Dedifferentiated amniotic fluid mesenchymal stem cell (primary cell): ENCODE measurements around the gene MAP3K4.

Experiments used
- DNase-seq: peaks from one replicate; pipeline ENCODE4 v3.0.0-alpha.2; 2016; ENCODE audit errors: extremely low spot score

MAP3K4 gene

GRCh38 chr6:161035182-161035980 is 43.8 kb downstream of the MAP3K4 start:
- DNase-seq: no peak

- DNase-seq: no peak
Observed at GRCh38 chr6:161035981-161036263, 44.4 kb downstream of the MAP3K4 start.

GRCh38 chr6:161037873-161038228 is 46.3 kb downstream of the MAP3K4 start:
- DNase-seq: no peak

GRCh38 chr6:161038229-161039031 is 46.9 kb downstream of the MAP3K4 start:
- DNase-seq: peak; percentile 71

GRCh38 chr6:161041274-161041673 is 49.7 kb downstream of the MAP3K4 start:
- no peak for DNase-seq

GRCh38 chr6:161044335-161044734 is 52.8 kb downstream of the MAP3K4 start:
- no peak for DNase-seq

GRCh38 chr6:161048641-161049040 is 57.1 kb downstream of the MAP3K4 start:
- DNase-seq: peak; percentile 87

GRCh38 chr6:161050134-161050765 is 58.7 kb downstream of the MAP3K4 start:
- DNase-seq: no peak

- DNase-seq: no peak
Observed at GRCh38 chr6:161053103-161053502, 61.5 kb downstream of the MAP3K4 start.

- DNase-seq: no peak
Observed at GRCh38 chr6:161054876-161055275, 63.3 kb downstream of the MAP3K4 start.

- no peak for DNase-seq
Observed at GRCh38 chr6:161056451-161056850, 64.9 kb downstream of the MAP3K4 start.

- DNase-seq: no peak
Observed at GRCh38 chr6:161057103-161058091, 65.8 kb downstream of the MAP3K4 start.

- DNase-seq: no peak
Observed at GRCh38 chr6:161058741-161059140, 67.2 kb downstream of the MAP3K4 start.

GRCh38 chr6:161061576-161061975 is 70.0 kb downstream of the MAP3K4 start:
- no peak for DNase-seq

- no peak for DNase-seq
Observed at GRCh38 chr6:161064915-161065314, 73.3 kb downstream of the MAP3K4 start.

GRCh38 chr6:161066511-161066910 is 74.9 kb downstream of the MAP3K4 start:
- no peak for DNase-seq

GRCh38 chr6:161067749-161068148 is 76.2 kb downstream of the MAP3K4 start:
- DNase-seq: no peak

GRCh38 chr6:161068321-161068741 is 76.8 kb downstream of the MAP3K4 start:
- DNase-seq: no peak

- no peak for DNase-seq
Observed at GRCh38 chr6:161073930-161074329, 82.4 kb downstream of the MAP3K4 start.

GRCh38 chr6:161074496-161075121 is 83.0 kb downstream of the MAP3K4 start:
- no peak for DNase-seq

GRCh38 chr6:161076181-161076677 is 84.7 kb downstream of the MAP3K4 start:
- DNase-seq: no peak
